ENCODE measurements around the gene BTBD16. TPM values are rescaled to one million over a fixed set of nuclear protein-coding genes. Genes with fewer than 3 reads are reported as not detected.

BTBD16 gene
- total and polyA plus RNA-seq, 2 of the 13 experiments (the other 11 are each of a cell fraction or from before 2014, with no cell fraction given): 5.0 to 11.9 TPM

DNA sequence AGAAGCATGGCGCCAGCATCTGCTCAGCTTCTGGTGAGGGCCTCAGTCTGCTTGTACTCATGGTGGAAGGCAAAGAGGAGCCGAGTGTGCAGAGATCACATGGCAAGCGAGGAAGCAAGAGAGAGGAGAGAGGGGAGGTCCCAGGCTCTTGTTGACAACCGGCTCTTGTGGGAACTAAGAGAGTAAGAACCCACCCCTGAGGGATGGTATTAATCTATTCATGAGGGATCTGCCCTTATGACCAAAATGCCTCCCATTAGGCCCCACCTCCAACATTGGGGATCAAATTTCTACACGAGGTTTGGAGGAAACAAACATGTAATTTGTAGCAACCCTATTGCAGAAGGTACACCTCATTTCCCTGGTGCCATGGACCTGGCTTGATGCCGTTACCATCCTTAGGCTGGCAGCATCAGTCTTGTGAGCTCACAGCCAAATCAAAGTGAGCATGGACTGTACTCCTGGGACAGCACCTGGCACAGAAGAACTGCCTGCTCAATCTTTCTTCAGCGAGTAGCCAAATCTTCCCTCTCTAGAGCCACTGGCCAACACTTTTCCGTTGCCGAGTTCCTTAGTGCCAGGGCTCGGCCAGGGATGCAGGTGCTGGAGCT lies 6.5 kb downstream of the BTBD16 start:
- no peak for DNase-seq (ENCODE audit: low spot score)
- no peaks in the 10 kb centered on the region for H4K20me1 ChIP-seq (ENCODE audit: insufficient read depth, low read length)
- no peak for TF ChIP-seq ZNF598 (CRISPR knock-in tag; IDR thresholded peaks at IDR 0.05; ENCODE audit: borderline replicate concordance)
- no peak for TF ChIP-seq LCORL (IDR thresholded peaks at IDR 0.05)
- no peak for TF ChIP-seq LCORL (CRISPR knock-in tag; IDR thresholded peaks at IDR 0.05)
- no peak for TF ChIP-seq RBM22 (optimal IDR thresholded peaks at IDR 0.05; ENCODE audit: low read length)
- TF ChIP-seq, protein P1, sequence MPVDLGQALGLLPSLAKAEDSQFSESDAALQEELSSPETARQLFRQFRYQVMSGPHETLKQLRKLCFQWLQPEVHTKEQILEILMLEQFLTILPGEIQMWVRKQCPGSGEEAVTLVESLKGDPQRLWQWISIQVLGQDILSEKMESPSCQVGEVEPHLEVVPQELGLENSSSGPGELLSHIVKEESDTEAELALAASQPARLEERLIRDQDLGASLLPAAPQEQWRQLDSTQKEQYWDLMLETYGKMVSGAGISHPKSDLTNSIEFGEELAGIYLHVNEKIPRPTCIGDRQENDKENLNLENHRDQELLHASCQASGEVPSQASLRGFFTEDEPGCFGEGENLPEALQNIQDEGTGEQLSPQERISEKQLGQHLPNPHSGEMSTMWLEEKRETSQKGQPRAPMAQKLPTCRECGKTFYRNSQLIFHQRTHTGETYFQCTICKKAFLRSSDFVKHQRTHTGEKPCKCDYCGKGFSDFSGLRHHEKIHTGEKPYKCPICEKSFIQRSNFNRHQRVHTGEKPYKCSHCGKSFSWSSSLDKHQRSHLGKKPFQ (CRISPR knock-in tag; IDR thresholded peaks at IDR 0.05; ENCODE audit: insufficient replicate concordance): no peak
- TF ChIP-seq NFKB2 (CRISPR knock-in tag; IDR thresholded peaks at IDR 0.05; ENCODE audit: borderline replicate concordance): no peak
- H3K4me1 ChIP-seq (ENCODE audit: insufficient read depth, low read length): peaks cover 32% of the 10 kb centered on the region
- no peaks in the 10 kb centered on the region for H3K9me3 ChIP-seq (ENCODE audit: low read length)
- no peak for ATAC-seq
- WGBS (ENCODE audit: low lambda C conversion rate): 61% methylated on average over 10 of the region's 10 CpGs
- intact Hi-C loops (cut with micrococcal nuclease; ENCODE audit: unreplicated experiment) (loop anchor here (5.0 kb wide), 1 partner anchor 425 kb away; no protein-coding TSS in a partner anchor), in situ Hi-C loops (cut with HindIII; ENCODE audit: extremely low pct_ligation_motif_present, low pct_unique_long_range_greater_than_20kb) (no loop called here)
- no peaks in the 10 kb centered on the region for H3K79me2 ChIP-seq (ENCODE audit: insufficient read depth, low read length)
- BruUV-seq (replicated peaks): no TSS peak
- ChIA-PET CTCF (ENCODE audit: low intra/inter-chr PET ratio, low total read pairs) (interaction anchor here (1.0 to 1.2 kb wide), 2 partner anchors 10 to 288 kb away, joined by 4 read pairs; no protein-coding TSS in a partner anchor), POLR2A (interaction anchor here (1.1 kb wide), 1 partner anchor 10 kb away, joined by 8 read pairs; no protein-coding TSS in a partner anchor)
- no peak overlapping the region for H3K27ac ChIP-seq (ENCODE audit: extremely low read length, insufficient read depth, low read length)
- H3K9ac ChIP-seq (ENCODE audit: insufficient read depth, low read depth, low read length): no peak overlapping the region
- H3K4me2 ChIP-seq (ENCODE audit: low read depth, low read length): no peak overlapping the region; the same call in 1 of the 2 replicates
- H3K36me3 ChIP-seq (replicated peaks in 1 of 2; ENCODE audit: control insufficient read depth in 1 of 2, insufficient read depth in 2 of 2, low read length in 2 of 2): no peaks in the 10 kb centered on the region
- no peak overlapping the region for H2AFZ ChIP-seq (ENCODE audit: low read length)
- H3K27me3 ChIP-seq (ENCODE audit: control insufficient read depth in 1 of 2, insufficient read depth in 2 of 2, low read length in 2 of 2): peaks cover 2 to 9% of the 10 kb centered on the region in 2 experiments; a peak in 2 of 5 replicates
- H3K4me3 ChIP-seq (replicated peaks in 1 of 3; ENCODE audit: insufficient read depth in 1 of 3, low read depth in 2 of 3, low read length in 3 of 3): no peak overlapping the region
- no peak for FAIRE-seq

All from HepG2 (cell line).